ENCODE results near the gene ZNF277.

The ZNF277 gene

GRCh38 chr7:112206238-112206990 lies at the start of gene ZNF277, which contains the start of gene DOCK4:
Gene ZNF277 (plus strand): TSS chr7:112206695. CDS start chr7:112206717, 22 bp downstream.
Gene DOCK4 (minus strand): TSS chr7:112206399. CDS start chr7:112206138, 261 bp downstream.
- peak; percentile 73 for TF ChIP-seq TAF1 (IDR thresholded peaks at IDR 0.05; ENCODE audit: low read depth)
- peak; percentile 75 for TF ChIP-seq CREB1 (IDR thresholded peaks at IDR 0.05; ENCODE audit: low read depth)
- 0 out of 2 replicates have a peak, but pooled peaks have one; percentile 22 for TF ChIP-seq NFIC (IDR thresholded peaks at IDR 0.05)
- TF ChIP-seq USF1 (IDR thresholded peaks at IDR 0.05) = 0 out of 2 replicates have a peak, but pooled peaks have one; percentile 1
- peak; percentile 58 for TF ChIP-seq EGR1 (IDR thresholded peaks at IDR 0.05)
- TF ChIP-seq TCF12 (IDR thresholded peaks at IDR 0.05; ENCODE audit: low read depth) = no peak
- peak; percentile 19; the same call in 1 of the 2 replicates for TF ChIP-seq EP300 (IDR thresholded peaks at IDR 0.05; ENCODE audit: borderline replicate concordance)
- TF ChIP-seq ZBTB7A (IDR thresholded peaks at IDR 0.05; ENCODE audit: low read depth) = no peak; the same call in 1 of the 2 replicates
- peak; percentile 18; the same call in 1 of the 2 replicates for TF ChIP-seq RAD21 (IDR thresholded peaks at IDR 0.05; ENCODE audit: low read depth)
- 0 out of 2 replicates have a peak, but pooled peaks have one; percentile 2 for TF ChIP-seq TEAD4 (IDR thresholded peaks at IDR 0.05)
- TF ChIP-seq FOXM1 (IDR thresholded peaks at IDR 0.05; ENCODE audit: borderline replicate concordance, low read depth) = no peak
- no peak for TF ChIP-seq REST (IDR thresholded peaks at IDR 0.05; ENCODE audit: low read depth)
- no peak for TF ChIP-seq CEBPB (IDR thresholded peaks at IDR 0.05)
- peak; percentile 68 for TF ChIP-seq MAX (IDR thresholded peaks at IDR 0.05)
- TF ChIP-seq YY1 (IDR thresholded peaks at IDR 0.05; ENCODE audit: low read depth) = peak; percentile 89

GRCh38 chr7:112157072-112157471 lies 49.4 kb upstream of the ZNF277 start:
- TF ChIP-seq MAX (IDR thresholded peaks at IDR 0.05) (no peak), REST (IDR thresholded peaks at IDR 0.05; ENCODE audit: low read depth) (no peak), RAD21 (IDR thresholded peaks at IDR 0.05; ENCODE audit: low read depth) (no peak), CREB1 (IDR thresholded peaks at IDR 0.05; ENCODE audit: low read depth) (no peak), TEAD4 (IDR thresholded peaks at IDR 0.05) (no peak), TCF12 (IDR thresholded peaks at IDR 0.05; ENCODE audit: low read depth) (no peak), CEBPB (IDR thresholded peaks at IDR 0.05) (no peak), NFIC (IDR thresholded peaks at IDR 0.05) (no peak), YY1 (IDR thresholded peaks at IDR 0.05; ENCODE audit: low read depth) (no peak), EGR1 (IDR thresholded peaks at IDR 0.05) (no peak), USF1 (IDR thresholded peaks at IDR 0.05) (no peak), FOXM1 (IDR thresholded peaks at IDR 0.05; ENCODE audit: borderline replicate concordance, low read depth) (no peak), TAF1 (IDR thresholded peaks at IDR 0.05; ENCODE audit: low read depth) (no peak), EP300 (IDR thresholded peaks at IDR 0.05; ENCODE audit: borderline replicate concordance) (no peak), ZBTB7A (IDR thresholded peaks at IDR 0.05; ENCODE audit: low read depth) (no peak)

- TF ChIP-seq TAF1 (IDR thresholded peaks at IDR 0.05; ENCODE audit: low read depth) (no peak), MAX (IDR thresholded peaks at IDR 0.05) (no peak), USF1 (IDR thresholded peaks at IDR 0.05) (no peak), NFIC (IDR thresholded peaks at IDR 0.05) (no peak), ZBTB7A (IDR thresholded peaks at IDR 0.05; ENCODE audit: low read depth) (no peak), YY1 (IDR thresholded peaks at IDR 0.05; ENCODE audit: low read depth) (no peak), EP300 (IDR thresholded peaks at IDR 0.05; ENCODE audit: borderline replicate concordance) (no peak), CEBPB (IDR thresholded peaks at IDR 0.05) (no peak), TCF12 (IDR thresholded peaks at IDR 0.05; ENCODE audit: low read depth) (no peak), FOXM1 (IDR thresholded peaks at IDR 0.05; ENCODE audit: borderline replicate concordance, low read depth) (no peak), CREB1 (IDR thresholded peaks at IDR 0.05; ENCODE audit: low read depth) (no peak), REST (IDR thresholded peaks at IDR 0.05; ENCODE audit: low read depth) (no peak), RAD21 (IDR thresholded peaks at IDR 0.05; ENCODE audit: low read depth) (no peak)
Observed at GRCh38 chr7:112159351-112159750, 47.1 kb upstream of the ZNF277 start.
